GM12878 (cell line): Measurements from ENCODE around the gene CBARP. TPM values are rescaled to one million over a fixed set of nuclear protein-coding genes. Genes with fewer than 3 reads are reported as not detected.

Experiments
- BCL11A ChIP-seq: IDR thresholded peaks from 2 replicates; pipeline ENCODE4 v1.6.1; 2011; ENCODE audit warnings: low read depth, low read length
- CHD2 ChIP-seq: IDR thresholded peaks from 2 replicates; pipeline ENCODE4 v1.6.1; 2011; ENCODE audit warnings: low read depth, low read length, improper control_type of control experiment, borderline replicate concordance
- CHD4 ChIP-seq: fragments of 200-600 bp; sonication (generic); IDR thresholded peaks from 2 replicates; pipeline ENCODE4 v1.6.1; 2016; ENCODE audit warnings: mild to moderate bottlenecking
- EGR1 ChIP-seq, 2 experiments: IDR thresholded peaks; 1 replicate in 1 of 2; 2 replicates in 1 of 2; pipeline ENCODE4 v1.6.1; 2011 to 2012; ENCODE audit warnings: low read depth in 2 of 2, low read length in 2 of 2, borderline replicate concordance in 1 of 2, mild to moderate bottlenecking in 1 of 2, moderate library complexity in 1 of 2
- EZH2 ChIP-seq: IDR thresholded peaks from 2 replicates; pipeline ENCODE4 v1.6.1; 2012; ENCODE audit warnings: low read depth, mild to moderate bottlenecking, control low read depth, inconsistent platforms, low read length, borderline replicate concordance; ENCODE audit not compliant: control insufficient read depth
- FOXK2 ChIP-seq: fragments of 450-650 bp; IDR thresholded peaks from 2 replicates; pipeline ENCODE4 v1.6.1; 2017; ENCODE audit warnings: mild to moderate bottlenecking, moderate library complexity
- HDGF ChIP-seq: fragments of 450-650 bp; IDR thresholded peaks from 2 replicates; pipeline ENCODE4 v1.6.1; 2016; ENCODE audit warnings: antibody characterized with exemption
- KAT2A ChIP-seq: conservative IDR thresholded peaks from 2 replicates; pipeline ENCODE4 v1.6.1; 2011; ENCODE audit warnings: low read depth, low read length; ENCODE audit not compliant: control insufficient read depth
- NBN ChIP-seq: fragments of 450-650 bp; IDR thresholded peaks from 2 replicates; pipeline ENCODE4 v1.6.1; 2016
- NFYB ChIP-seq: IDR thresholded peaks from 2 replicates; pipeline ENCODE4 v1.6.1; 2011; ENCODE audit warnings: low read depth, mild to moderate bottlenecking, low read length, improper control_type of control experiment, moderate library complexity; ENCODE audit not compliant: insufficient read depth
- NRF1 ChIP-seq: conservative IDR thresholded peaks from 2 replicates; pipeline ENCODE4 v1.6.1; 2011; ENCODE audit warnings: mild to moderate bottlenecking, low read depth, low read length, improper control_type of control experiment
- POU2F2 ChIP-seq: IDR thresholded peaks from 3 replicates; pipeline ENCODE4 v1.6.1; 2011; ENCODE audit warnings: low read depth, mild to moderate bottlenecking, low read length, borderline replicate concordance
- SMARCA5 ChIP-seq: fragments of 450-650 bp; IDR thresholded peaks from 2 replicates; pipeline ENCODE4 v1.6.1; 2017; ENCODE audit warnings: mild to moderate bottlenecking
- SPI1 ChIP-seq: IDR thresholded peaks from 2 replicates; pipeline ENCODE4 v1.6.1; 2011; ENCODE audit warnings: low read depth, mild to moderate bottlenecking, low read length, moderate library complexity, borderline replicate concordance; ENCODE audit not compliant: insufficient read depth
- ZNF24 ChIP-seq: fragments of 450-650 bp; IDR thresholded peaks from 2 replicates; pipeline ENCODE4 v1.6.1; 2017; ENCODE audit warnings: antibody characterized with exemption, mild to moderate bottlenecking
- polyA plus RNA-seq, 11 experiments: library from polyadenylated mRNA; depleted of rRNA in 4 of 11; unstranded in 6 of 11; stranded (reverse) in 5 of 11; fragments of >200 nt; fragmentation: Nextera tagmentation in 4 of 11; fragmentation: Illumina TruSeq in 1 of 11; extraction: Ambion mirVana in 4 of 11; extraction: Trizol in 1 of 11; gene quantifications; 1 replicate in 1 of 11; 2 replicates in 10 of 11; pipeline versions ENCODE4 v1.2.1 to v1.2.3, GENCODE V29; 2011 to 2016; ENCODE audit warnings: inconsistent platforms in 2 of 11, missing spikeins in 2 of 11, low read depth in 1 of 11
- total RNA-seq, 4 experiments: library from RNA; depleted of rRNA in 3 of 4; stranded (reverse); fragments of >200 nt in 3 of 4; fragmentation: Illumina TruSeq in 1 of 4; extraction: Trizol in 1 of 4; gene quantifications; 2 replicates each; pipeline versions ENCODE4 v1.2.1 to v1.2.3, GENCODE V29; 2013 to 2021
- TF ChIP-seq, protein P1 (sequence below): fragments of 450-650 bp; IDR thresholded peaks from 2 replicates; pipeline ENCODE4 v1.6.1; 2017; ENCODE audit warnings: mild to moderate bottlenecking, moderate library complexity
- TF ChIP-seq, protein P2 (sequence below): fragments of 450-650 bp; formaldehyde crosslinking; IDR thresholded peaks from 2 replicates; pipeline ENCODE4 v1.4.0; 2020; ENCODE audit warnings: mild to moderate bottlenecking, moderate library complexity
- TF ChIP-seq, protein P3 (sequence below): fragments of 450-650 bp; IDR thresholded peaks from 2 replicates; pipeline ENCODE4 v1.6.1; 2016; ENCODE audit warnings: mild to moderate bottlenecking
- TF ChIP-seq, protein P4 (sequence below): IDR thresholded peaks from 2 replicates; pipeline ENCODE4 v1.6.1; 2011; ENCODE audit warnings: low read depth, low read length, improper control_type of control experiment, borderline replicate concordance
- TF ChIP-seq, protein P5 (sequence below): IDR thresholded peaks from 2 replicates; pipeline ENCODE4 v1.6.1; 2011; ENCODE audit warnings: low read depth, mild to moderate bottlenecking, low read length, moderate library complexity, borderline replicate concordance; ENCODE audit errors: extremely low read depth

The CBARP gene
- total and polyA plus RNA-seq, 10 of the 15 experiments (the other 5 are each of a cell fraction or from before 2014, with no cell fraction given) = 0.04 to 0.59 (median 0.18) TPM; not detected in 3

DNA sequence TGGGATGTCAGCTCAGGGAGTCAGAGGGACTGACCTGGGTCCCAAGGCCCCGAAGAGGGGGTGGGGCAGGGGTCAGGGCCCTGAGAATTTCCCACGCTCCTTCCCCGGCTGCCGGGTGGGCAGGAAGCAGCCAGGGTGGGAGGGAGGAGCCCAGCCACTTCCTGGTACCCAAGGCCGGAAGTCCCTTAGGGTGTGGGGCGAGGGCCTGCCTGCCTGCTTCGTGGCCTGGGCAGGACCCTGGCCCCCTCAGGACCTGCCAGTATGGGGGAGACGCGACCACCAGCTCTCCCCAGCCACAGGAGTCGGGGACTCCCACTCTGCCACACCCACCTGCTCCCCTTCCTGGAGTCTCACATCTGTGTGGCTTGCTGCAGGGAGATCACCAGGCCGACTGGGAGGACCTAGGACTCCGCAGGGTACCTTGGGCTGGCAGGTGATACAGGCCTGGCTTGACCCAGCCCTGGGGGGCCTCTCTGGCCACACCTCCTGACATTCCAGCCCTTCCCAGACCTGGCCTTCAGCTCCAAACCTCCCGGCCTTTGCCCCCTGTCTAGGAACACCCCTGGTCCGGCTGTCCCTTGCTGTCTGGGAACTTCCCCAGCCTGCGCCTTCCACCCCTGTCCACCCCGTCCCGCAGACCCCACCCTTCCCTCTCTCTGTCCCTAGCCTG, 21.5 kb upstream of the CBARP start (continued):
- TF ChIP-seq ZNF24 (no peak), CHD2 (peak; percentile 55), CHD4 (no peak), SMARCA5 (no peak), EZH2 (no peak), NRF1 (no peak), POU2F2 (peak; percentile 71; the same call in 2 of the 3 replicates), NFYB (no peak), NBN (peak; percentile 90), FOXK2 (peak; percentile 52; the same call in 1 of the 2 replicates), BCL11A (no peak), KAT2A (no peak), EGR1 (IDR thresholded peaks at IDR 0.05; ENCODE audit: borderline replicate concordance in 1 of 2, low read depth in 2 of 2, low read length in 2 of 2) (peak in 1 of 2 experiments; percentile 45; a peak in 1 of 3 replicates), SPI1 (peak; percentile 43; the same call in 1 of the 2 replicates), HDGF (peak; percentile 97)
- TF ChIP-seq, protein P1, sequence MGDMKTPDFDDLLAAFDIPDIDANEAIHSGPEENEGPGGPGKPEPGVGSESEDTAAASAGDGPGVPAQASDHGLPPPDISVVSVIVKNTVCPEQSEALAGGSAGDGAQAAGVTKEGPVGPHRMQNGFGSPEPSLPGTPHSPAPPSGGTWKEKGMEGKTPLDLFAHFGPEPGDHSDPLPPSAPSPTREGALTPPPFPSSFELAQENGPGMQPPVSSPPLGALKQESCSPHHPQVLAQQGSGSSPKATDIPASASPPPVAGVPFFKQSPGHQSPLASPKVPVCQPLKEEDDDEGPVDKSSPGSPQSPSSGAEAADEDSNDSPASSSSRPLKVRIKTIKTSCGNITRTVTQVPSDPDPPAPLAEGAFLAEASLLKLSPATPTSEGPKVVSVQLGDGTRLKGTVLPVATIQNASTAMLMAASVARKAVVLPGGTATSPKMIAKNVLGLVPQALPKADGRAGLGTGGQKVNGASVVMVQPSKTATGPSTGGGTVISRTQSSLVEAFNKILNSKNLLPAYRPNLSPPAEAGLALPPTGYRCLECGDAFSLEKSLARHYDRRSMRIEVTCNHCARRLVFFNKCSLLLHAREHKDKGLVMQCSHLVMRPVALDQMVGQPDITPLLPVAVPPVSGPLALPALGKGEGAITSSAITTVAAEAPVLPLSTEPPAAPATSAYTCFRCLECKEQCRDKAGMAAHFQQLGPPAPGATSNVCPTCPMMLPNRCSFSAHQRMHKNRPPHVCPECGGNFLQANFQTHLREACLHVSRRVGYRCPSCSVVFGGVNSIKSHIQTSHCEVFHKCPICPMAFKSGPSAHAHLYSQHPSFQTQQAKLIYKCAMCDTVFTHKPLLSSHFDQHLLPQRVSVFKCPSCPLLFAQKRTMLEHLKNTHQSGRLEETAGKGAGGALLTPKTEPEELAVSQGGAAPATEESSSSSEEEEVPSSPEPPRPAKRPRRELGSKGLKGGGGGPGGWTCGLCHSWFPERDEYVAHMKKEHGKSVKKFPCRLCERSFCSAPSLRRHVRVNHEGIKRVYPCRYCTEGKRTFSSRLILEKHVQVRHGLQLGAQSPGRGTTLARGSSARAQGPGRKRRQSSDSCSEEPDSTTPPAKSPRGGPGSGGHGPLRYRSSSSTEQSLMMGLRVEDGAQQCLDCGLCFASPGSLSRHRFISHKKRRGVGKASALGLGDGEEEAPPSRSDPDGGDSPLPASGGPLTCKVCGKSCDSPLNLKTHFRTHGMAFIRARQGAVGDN = peak; percentile 92
- TF ChIP-seq, protein P2, sequence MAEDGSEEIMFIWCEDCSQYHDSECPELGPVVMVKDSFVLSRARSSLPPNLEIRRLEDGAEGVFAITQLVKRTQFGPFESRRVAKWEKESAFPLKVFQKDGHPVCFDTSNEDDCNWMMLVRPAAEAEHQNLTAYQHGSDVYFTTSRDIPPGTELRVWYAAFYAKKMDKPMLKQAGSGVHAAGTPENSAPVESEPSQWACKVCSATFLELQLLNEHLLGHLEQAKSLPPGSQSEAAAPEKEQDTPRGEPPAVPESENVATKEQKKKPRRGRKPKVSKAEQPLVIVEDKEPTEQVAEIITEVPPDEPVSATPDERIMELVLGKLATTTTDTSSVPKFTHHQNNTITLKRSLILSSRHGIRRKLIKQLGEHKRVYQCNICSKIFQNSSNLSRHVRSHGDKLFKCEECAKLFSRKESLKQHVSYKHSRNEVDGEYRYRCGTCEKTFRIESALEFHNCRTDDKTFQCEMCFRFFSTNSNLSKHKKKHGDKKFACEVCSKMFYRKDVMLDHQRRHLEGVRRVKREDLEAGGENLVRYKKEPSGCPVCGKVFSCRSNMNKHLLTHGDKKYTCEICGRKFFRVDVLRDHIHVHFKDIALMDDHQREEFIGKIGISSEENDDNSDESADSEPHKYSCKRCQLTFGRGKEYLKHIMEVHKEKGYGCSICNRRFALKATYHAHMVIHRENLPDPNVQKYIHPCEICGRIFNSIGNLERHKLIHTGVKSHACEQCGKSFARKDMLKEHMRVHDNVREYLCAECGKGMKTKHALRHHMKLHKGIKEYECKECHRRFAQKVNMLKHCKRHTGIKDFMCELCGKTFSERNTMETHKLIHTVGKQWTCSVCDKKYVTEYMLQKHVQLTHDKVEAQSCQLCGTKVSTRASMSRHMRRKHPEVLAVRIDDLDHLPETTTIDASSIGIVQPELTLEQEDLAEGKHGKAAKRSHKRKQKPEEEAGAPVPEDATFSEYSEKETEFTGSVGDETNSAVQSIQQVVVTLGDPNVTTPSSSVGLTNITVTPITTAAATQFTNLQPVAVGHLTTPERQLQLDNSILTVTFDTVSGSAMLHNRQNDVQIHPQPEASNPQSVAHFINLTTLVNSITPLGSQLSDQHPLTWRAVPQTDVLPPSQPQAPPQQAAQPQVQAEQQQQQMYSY (CRISPR knock-in tag) = 0 out of 2 replicates have a peak, but pooled peaks have one; percentile 5
- TF ChIP-seq, protein P3, sequence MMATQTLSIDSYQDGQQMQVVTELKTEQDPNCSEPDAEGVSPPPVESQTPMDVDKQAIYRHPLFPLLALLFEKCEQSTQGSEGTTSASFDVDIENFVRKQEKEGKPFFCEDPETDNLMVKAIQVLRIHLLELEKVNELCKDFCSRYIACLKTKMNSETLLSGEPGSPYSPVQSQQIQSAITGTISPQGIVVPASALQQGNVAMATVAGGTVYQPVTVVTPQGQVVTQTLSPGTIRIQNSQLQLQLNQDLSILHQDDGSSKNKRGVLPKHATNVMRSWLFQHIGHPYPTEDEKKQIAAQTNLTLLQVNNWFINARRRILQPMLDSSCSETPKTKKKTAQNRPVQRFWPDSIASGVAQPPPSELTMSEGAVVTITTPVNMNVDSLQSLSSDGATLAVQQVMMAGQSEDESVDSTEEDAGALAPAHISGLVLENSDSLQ = no peak
- TF ChIP-seq, protein P4, sequence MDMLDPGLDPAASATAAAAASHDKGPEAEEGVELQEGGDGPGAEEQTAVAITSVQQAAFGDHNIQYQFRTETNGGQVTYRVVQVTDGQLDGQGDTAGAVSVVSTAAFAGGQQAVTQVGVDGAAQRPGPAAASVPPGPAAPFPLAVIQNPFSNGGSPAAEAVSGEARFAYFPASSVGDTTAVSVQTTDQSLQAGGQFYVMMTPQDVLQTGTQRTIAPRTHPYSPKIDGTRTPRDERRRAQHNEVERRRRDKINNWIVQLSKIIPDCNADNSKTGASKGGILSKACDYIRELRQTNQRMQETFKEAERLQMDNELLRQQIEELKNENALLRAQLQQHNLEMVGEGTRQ = no peak
- TF ChIP-seq, protein P5, sequence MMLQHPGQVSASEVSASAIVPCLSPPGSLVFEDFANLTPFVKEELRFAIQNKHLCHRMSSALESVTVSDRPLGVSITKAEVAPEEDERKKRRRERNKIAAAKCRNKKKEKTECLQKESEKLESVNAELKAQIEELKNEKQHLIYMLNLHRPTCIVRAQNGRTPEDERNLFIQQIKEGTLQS = no peak
